K562 (cell line): Measurements from ENCODE around the gene VSTM2B. TPM values are rescaled to one million over a fixed set of nuclear protein-coding genes. Genes with fewer than 3 reads are reported as not detected.

Source experiments
- CCNT2 ChIP-seq: IDR thresholded peaks from 2 replicates; pipeline ENCODE4 v1.6.1; 2011; ENCODE audit warnings: borderline replicate concordance, low read depth, mild to moderate bottlenecking, moderate library complexity, mixed read lengths, low read length; ENCODE audit not compliant: insufficient read length; ENCODE audit errors: extremely low read depth
- CEBPG ChIP-seq, 3 experiments: fragments of 200-800 bp in 1 of 3; sonication (Bioruptor generic) in 1 of 3; sonication (generic) in 1 of 3; formaldehyde crosslinking in 1 of 3; IDR thresholded peaks in 2 of 3; conservative IDR thresholded peaks in 1 of 3; 2 replicates each; pipeline versions ENCODE4 v1.6.1 to v1.8.0; 2016 to 2022; ENCODE audit warnings: missing compliant biosample characterization in 2 of 3, missing genetic modification characterization in 2 of 3, mild to moderate bottlenecking in 1 of 3, missing genetic modification reagents in 1 of 3
- FOXP1 ChIP-seq: sonication (generic); formaldehyde crosslinking; IDR thresholded peaks from 2 replicates; pipeline ENCODE4 v1.8.0; 2022; ENCODE audit warnings: mild to moderate bottlenecking, missing genetic modification reagents
- KLF13 ChIP-seq: fragments of 450-650 bp; IDR thresholded peaks from 2 replicates; pipeline ENCODE4 v1.6.1; 2016; ENCODE audit warnings: missing genetic modification characterization, low read depth, mild to moderate bottlenecking, missing compliant biosample characterization, moderate library complexity, borderline replicate concordance
- NFIC ChIP-seq: fragments of 450-650 bp; IDR thresholded peaks from 2 replicates; pipeline ENCODE4 v1.6.1; 2017; ENCODE audit warnings: mild to moderate bottlenecking, inconsistent platforms
- NUFIP1 ChIP-seq: fragments of 450-650 bp; IDR thresholded peaks from 2 replicates; pipeline ENCODE4 v1.6.1; 2018; ENCODE audit not compliant: partially characterized antibody
- RB1 ChIP-seq: fragments of 450-650 bp; IDR thresholded peaks from 2 replicates; pipeline ENCODE4 v1.6.1; 2017; ENCODE audit warnings: low read depth, mild to moderate bottlenecking
- SIX5 ChIP-seq, 2 experiments: IDR thresholded peaks; 2 replicates each; pipeline ENCODE4 v1.6.1; 2011; ENCODE audit warnings: low read length in 2 of 2, borderline replicate concordance in 1 of 2, low read depth in 1 of 2, mild to moderate bottlenecking in 1 of 2, moderate library complexity in 1 of 2; ENCODE audit not compliant: insufficient read depth in 1 of 2
- STAG1 ChIP-seq: sonication (generic); formaldehyde crosslinking; IDR thresholded peaks from 2 replicates; pipeline ENCODE4 v1.5.0; 2020; ENCODE audit warnings: missing genetic modification reagents, borderline replicate concordance
- TARDBP ChIP-seq: fragments of 450-650 bp; IDR thresholded peaks from 2 replicates; pipeline ENCODE4 v1.6.1; 2016
- TGIF2 ChIP-seq: sonication (generic); formaldehyde crosslinking; IDR thresholded peaks from 2 replicates; pipeline ENCODE4 v1.8.1; 2022; ENCODE audit warnings: mild to moderate bottlenecking, missing genetic modification reagents, moderate library complexity
- XRCC4 ChIP-seq: IDR thresholded peaks from one replicate; pipeline ENCODE4 v1.6.1; 2011; ENCODE audit not compliant: insufficient read depth, insufficient read length; ENCODE audit errors: extremely low read depth
- ZNF384 ChIP-seq: IDR thresholded peaks from 2 replicates; pipeline ENCODE4 v1.6.1; 2012; ENCODE audit warnings: low read depth, low read length, improper control_type of control experiment
- ZNF766 ChIP-seq: fragments of 200-800 bp; sonication (Bioruptor generic); conservative IDR thresholded peaks from 2 replicates; pipeline ENCODE4 v1.6.1; 2016; ENCODE audit warnings: missing genetic modification characterization, missing compliant biosample characterization
- ZZZ3 ChIP-seq: fragments of 450-650 bp; IDR thresholded peaks from 2 replicates; pipeline ENCODE4 v1.6.1; 2016; ENCODE audit warnings: antibody characterized with exemption, mild to moderate bottlenecking, moderate library complexity
- polyA plus RNA-seq, 8 experiments: library from polyadenylated mRNA; depleted of rRNA in 4 of 8; stranded (reverse) in 5 of 8; unstranded in 3 of 8; fragments of >200 nt; fragmentation: Nextera tagmentation in 2 of 8; fragmentation: Illumina TruSeq in 1 of 8; extraction: Ambion mirVana in 2 of 8; extraction: Trizol in 1 of 8; gene quantifications; 2 replicates each; pipeline versions ENCODE4 v1.2.1 to v1.2.3, GENCODE V29; 2011 to 2014; ENCODE audit warnings: inconsistent platforms in 1 of 8, missing spikeins in 1 of 8
- total RNA-seq, 7 experiments: library from RNA; depleted of rRNA in 6 of 7; stranded (reverse); fragments of >200 nt in 6 of 7; fragmentation: Illumina TruSeq in 2 of 7; extraction: Trizol in 2 of 7; gene quantifications; 2 replicates each; pipeline versions ENCODE4 v1.2.1 to v1.2.3, GENCODE V29; 2011 to 2021; ENCODE audit warnings: low replicate concordance in 1 of 7
- TF ChIP-seq, protein P1 (sequence below), 2 experiments: IDR thresholded peaks; 2 replicates each; pipeline ENCODE4 v1.6.1; 2011; ENCODE audit warnings: borderline replicate concordance in 1 of 2, control low read depth in 1 of 2, low read depth in 1 of 2, low read length in 1 of 2, mild to moderate bottlenecking in 1 of 2, mixed read lengths in 1 of 2, moderate library complexity in 1 of 2; ENCODE audit not compliant: insufficient read depth in 1 of 2, insufficient read length in 1 of 2, poor library complexity in 1 of 2, severe bottlenecking in 1 of 2; ENCODE audit errors: extremely low read depth in 1 of 2
- TF ChIP-seq, protein P2 (sequence below): fragments of 450-650 bp; IDR thresholded peaks from 2 replicates; pipeline ENCODE4 v1.6.1; 2016; ENCODE audit warnings: borderline replicate concordance
- TF ChIP-seq, protein P3 (sequence below), 3 experiments: fragments of 200-800 bp in 1 of 3; sonication (Bioruptor generic) in 1 of 3; sonication (generic) in 1 of 3; formaldehyde crosslinking in 1 of 3; IDR thresholded peaks; 2 replicates each; pipeline versions ENCODE4 v1.6.1 to v1.8.0; 2016 to 2022; ENCODE audit warnings: mild to moderate bottlenecking in 2 of 3, missing compliant biosample characterization in 2 of 3, missing genetic modification characterization in 2 of 3, missing genetic modification reagents in 1 of 3
- TF ChIP-seq, protein P4 (sequence below): sonication (generic); formaldehyde crosslinking; IDR thresholded peaks from 2 replicates; pipeline ENCODE4 v1.8.0; 2022; ENCODE audit warnings: missing genetic modification reagents, mild to moderate bottlenecking, borderline replicate concordance

VSTM2B gene
- total and polyA plus RNA-seq, 9 of the 15 experiments (the other 6 are each of a cell fraction or from before 2014, with no cell fraction given) = not detected

DNA sequence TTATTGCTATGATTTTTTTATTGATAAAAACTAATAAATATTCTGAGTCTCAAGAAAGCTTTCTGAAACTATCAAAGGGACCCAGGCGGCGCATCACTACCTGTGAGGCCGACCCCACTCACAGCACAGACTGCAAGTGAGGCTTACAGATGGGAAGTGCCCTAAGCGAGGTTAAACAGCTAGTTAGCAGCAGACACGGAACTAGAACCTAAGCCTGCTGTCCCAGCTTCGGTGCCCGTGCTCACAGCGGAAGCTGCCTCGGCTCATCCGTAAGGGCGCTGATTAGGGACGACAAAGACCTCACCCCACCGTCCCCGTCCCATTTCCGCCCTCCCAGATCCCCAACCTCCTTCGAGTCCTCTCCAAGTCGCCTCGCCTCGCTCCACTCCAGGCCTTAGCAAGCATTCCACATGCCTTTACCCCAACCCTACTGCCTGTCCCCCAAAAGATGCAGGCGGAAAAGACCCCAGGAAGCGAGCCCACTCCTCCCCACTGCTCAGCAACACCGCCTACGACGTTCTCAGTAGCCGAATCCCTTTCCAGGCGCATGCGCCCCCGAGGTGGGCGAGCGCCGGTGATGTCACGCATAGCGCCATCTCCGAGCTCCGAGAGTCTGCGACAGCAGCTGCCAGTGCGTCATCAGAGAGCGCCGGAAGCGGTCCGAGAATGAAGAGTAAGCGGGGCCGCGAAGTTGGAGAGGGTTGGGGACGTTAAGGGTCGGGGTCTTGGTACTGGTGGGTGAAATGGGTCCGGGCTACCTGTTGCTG, 80.0 kb downstream of the VSTM2B start, which contains the start of gene POP4 (continued):
- TF ChIP-seq TGIF2 = no peak
- TF ChIP-seq, protein P1, sequence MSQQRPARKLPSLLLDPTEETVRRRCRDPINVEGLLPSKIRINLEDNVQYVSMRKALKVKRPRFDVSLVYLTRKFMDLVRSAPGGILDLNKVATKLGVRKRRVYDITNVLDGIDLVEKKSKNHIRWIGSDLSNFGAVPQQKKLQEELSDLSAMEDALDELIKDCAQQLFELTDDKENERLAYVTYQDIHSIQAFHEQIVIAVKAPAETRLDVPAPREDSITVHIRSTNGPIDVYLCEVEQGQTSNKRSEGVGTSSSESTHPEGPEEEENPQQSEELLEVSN (IDR thresholded peaks at IDR 0.05; ENCODE audit: borderline replicate concordance in 1 of 2, extremely low read depth in 1 of 2, insufficient read depth in 1 of 2, insufficient read length in 1 of 2, low read depth in 1 of 2, low read length in 1 of 2, poor library complexity in 1 of 2, severe bottlenecking in 1 of 2) = no peak
- TF ChIP-seq STAG1 (CRISPR knock-in tag) = no peak
- peak; percentile 75 for TF ChIP-seq NFIC
- TF ChIP-seq, protein P2, sequence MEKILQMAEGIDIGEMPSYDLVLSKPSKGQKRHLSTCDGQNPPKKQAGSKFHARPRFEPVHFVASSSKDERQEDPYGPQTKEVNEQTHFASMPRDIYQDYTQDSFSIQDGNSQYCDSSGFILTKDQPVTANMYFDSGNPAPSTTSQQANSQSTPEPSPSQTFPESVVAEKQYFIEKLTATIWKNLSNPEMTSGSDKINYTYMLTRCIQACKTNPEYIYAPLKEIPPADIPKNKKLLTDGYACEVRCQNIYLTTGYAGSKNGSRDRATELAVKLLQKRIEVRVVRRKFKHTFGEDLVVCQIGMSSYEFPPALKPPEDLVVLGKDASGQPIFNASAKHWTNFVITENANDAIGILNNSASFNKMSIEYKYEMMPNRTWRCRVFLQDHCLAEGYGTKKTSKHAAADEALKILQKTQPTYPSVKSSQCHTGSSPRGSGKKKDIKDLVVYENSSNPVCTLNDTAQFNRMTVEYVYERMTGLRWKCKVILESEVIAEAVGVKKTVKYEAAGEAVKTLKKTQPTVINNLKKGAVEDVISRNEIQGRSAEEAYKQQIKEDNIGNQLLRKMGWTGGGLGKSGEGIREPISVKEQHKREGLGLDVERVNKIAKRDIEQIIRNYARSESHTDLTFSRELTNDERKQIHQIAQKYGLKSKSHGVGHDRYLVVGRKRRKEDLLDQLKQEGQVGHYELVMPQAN = peak; percentile 91; the same call in 1 of the 2 replicates
- peak; percentile 61; the same call in 1 of the 2 replicates for TF ChIP-seq RB1
- no peak for TF ChIP-seq NUFIP1
- TF ChIP-seq KLF13 (tag) = no peak
- no peak for TF ChIP-seq ZNF766 (CRISPR knock-in tag)
- TF ChIP-seq XRCC4 = no peak
- TF ChIP-seq, protein P3, sequence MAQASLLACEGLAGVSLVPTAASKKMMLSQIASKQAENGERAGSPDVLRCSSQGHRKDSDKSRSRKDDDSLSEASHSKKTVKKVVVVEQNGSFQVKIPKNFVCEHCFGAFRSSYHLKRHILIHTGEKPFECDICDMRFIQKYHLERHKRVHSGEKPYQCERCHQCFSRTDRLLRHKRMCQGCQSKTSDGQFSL (CRISPR knock-in tag; IDR thresholded peaks at IDR 0.05) = no peak
- TF ChIP-seq, protein P3 (tag; IDR thresholded peaks at IDR 0.05) = no peak
- no peak for TF ChIP-seq TARDBP
- no peak for TF ChIP-seq FOXP1 (CRISPR knock-in tag)
- TF ChIP-seq, protein P4, sequence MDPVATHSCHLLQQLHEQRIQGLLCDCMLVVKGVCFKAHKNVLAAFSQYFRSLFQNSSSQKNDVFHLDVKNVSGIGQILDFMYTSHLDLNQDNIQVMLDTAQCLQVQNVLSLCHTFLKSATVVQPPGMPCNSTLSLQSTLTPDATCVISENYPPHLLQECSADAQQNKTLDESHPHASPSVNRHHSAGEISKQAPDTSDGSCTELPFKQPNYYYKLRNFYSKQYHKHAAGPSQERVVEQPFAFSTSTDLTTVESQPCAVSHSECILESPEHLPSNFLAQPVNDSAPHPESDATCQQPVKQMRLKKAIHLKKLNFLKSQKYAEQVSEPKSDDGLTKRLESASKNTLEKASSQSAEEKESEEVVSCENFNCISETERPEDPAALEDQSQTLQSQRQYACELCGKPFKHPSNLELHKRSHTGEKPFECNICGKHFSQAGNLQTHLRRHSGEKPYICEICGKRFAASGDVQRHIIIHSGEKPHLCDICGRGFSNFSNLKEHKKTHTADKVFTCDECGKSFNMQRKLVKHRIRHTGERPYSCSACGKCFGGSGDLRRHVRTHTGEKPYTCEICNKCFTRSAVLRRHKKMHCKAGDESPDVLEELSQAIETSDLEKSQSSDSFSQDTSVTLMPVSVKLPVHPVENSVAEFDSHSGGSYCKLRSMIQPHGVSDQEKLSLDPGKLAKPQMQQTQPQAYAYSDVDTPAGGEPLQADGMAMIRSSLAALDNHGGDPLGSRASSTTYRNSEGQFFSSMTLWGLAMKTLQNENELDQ (CRISPR knock-in tag) = no peak
- TF ChIP-seq CEBPG (CRISPR knock-in tag; IDR thresholded peaks at IDR 0.05) = no peak
- TF ChIP-seq CEBPG (tag; conservative IDR thresholded peaks at IDR 0.05 in 1 of 2, IDR thresholded peaks at IDR 0.05 in 1 of 2) = no peak
- peak in 1 of 2 experiments; percentile 28; a peak in 2 of 4 replicates for TF ChIP-seq SIX5 (IDR thresholded peaks at IDR 0.05; ENCODE audit: borderline replicate concordance in 1 of 2, insufficient read depth in 1 of 2, low read depth in 1 of 2, low read length in 2 of 2)
- TF ChIP-seq CCNT2 = peak; percentile 30
- 0 out of 2 replicates have a peak, but pooled peaks have one; percentile 14 for TF ChIP-seq ZNF384
- no peak for TF ChIP-seq ZZZ3
